ENCODE results near the gene ZNF618.

GRCh38 chr9:114092336-114092735 lies 216.2 kb downstream of the ZNF618 start:
- TF ChIP-seq POLR2A (IDR thresholded peaks at IDR 0.05) (no peak), CTCF (IDR thresholded peaks at IDR 0.05) (no peak), POLR2AphosphoS5 (IDR thresholded peaks at IDR 0.05; ENCODE audit: insufficient read depth in 1 of 2, low read depth in 1 of 2) (no peak)

Measured in vagina (tissue), 2 donors.